Measurements from ENCODE around the gene CTNNA3. TPM values are rescaled to one million over a fixed set of nuclear protein-coding genes. Genes with fewer than 3 reads are reported as not detected.

The CTNNA3 gene
- total and polyA plus RNA-seq, 2 donors (not counting 3 experiments of a cell fraction or from before 2014, with no cell fraction given) = not detected

- dilution Hi-C loops (cut with MboI; ENCODE audit: extremely low pct_ligation_motif_present, low sequenced_read_pairs) = no loop called here
- ChIA-PET POLR2A (no interaction called here), CTCF (no interaction called here)
- no peak overlapping the region for H3K4me3 ChIP-seq (replicated peaks in 1 of 3; ENCODE audit: insufficient read depth in 1 of 3, low read depth in 1 of 3, low read length in 3 of 3)
- no peak overlapping the region for H3K9ac ChIP-seq (replicated peaks; ENCODE audit: extremely low read depth, insufficient read depth, low read length)
- TF ChIP-seq POLR2AphosphoS5 (IDR thresholded peaks at IDR 0.05; ENCODE audit: insufficient read depth, low read depth, low read length) (no peak), MAX (IDR thresholded peaks at IDR 0.05; ENCODE audit: insufficient read depth, insufficient read length) (no peak), FOS (IDR thresholded peaks at IDR 0.05; ENCODE audit: borderline replicate concordance, insufficient read depth, low read length) (no peak), EZH2 (IDR thresholded peaks at IDR 0.05; ENCODE audit: borderline replicate concordance, low read depth, low read length, severe bottlenecking) (no peak), MYC (IDR thresholded peaks at IDR 0.05; ENCODE audit: low read depth, low read length) (no peak), CTCF (IDR thresholded peaks at IDR 0.05; ENCODE audit: extremely low read depth in 1 of 2, insufficient read depth in 1 of 2, low read depth in 1 of 2, low read length in 2 of 2) (no peak), GATA2 (IDR thresholded peaks at IDR 0.05; ENCODE audit: insufficient read depth, insufficient read length, low read depth, low read length) (no peak), POLR2A (IDR thresholded peaks at IDR 0.05; ENCODE audit: low read depth, low read length) (no peak), JUN (IDR thresholded peaks at IDR 0.05; ENCODE audit: borderline replicate concordance, insufficient read depth, insufficient read length, low read depth) (no peak)
- no peaks in the 10 kb centered on the region for H3K9me1 ChIP-seq (replicated peaks; ENCODE audit: control insufficient read depth, extremely low read depth, insufficient read depth, low read length)
- no peak overlapping the region for H3K27ac ChIP-seq (ENCODE audit: insufficient read depth, low read depth, low read length)
- BruUV-seq (replicated peaks) = no TSS peak
- H3K27me3 ChIP-seq (ENCODE audit: control insufficient read depth in 2 of 2, insufficient read depth in 2 of 2, low read length in 2 of 2) = no peaks in the 10 kb centered on the region
- no peaks in the 10 kb centered on the region for H3K9me3 ChIP-seq (replicated peaks; ENCODE audit: control insufficient read depth, insufficient read depth, low read length)
- DNase-seq (ENCODE audit: low read depth, low spot score) (no peak), FAIRE-seq (no peak)
- no peaks in the 10 kb centered on the region for H3K79me2 ChIP-seq (ENCODE audit: control insufficient read depth, insufficient read depth, low read length)
- intact Hi-C loops (cut with micrococcal nuclease) = no loop called here
- H3K4me1 ChIP-seq (ENCODE audit: control insufficient read depth, extremely low read depth, insufficient read depth, low read length) = no peaks in the 10 kb centered on the region
- H2AFZ ChIP-seq (ENCODE audit: low read depth, low read length) = no peak overlapping the region
- H3K36me3 ChIP-seq (ENCODE audit: control insufficient read depth in 2 of 2, extremely low read depth in 1 of 2, insufficient read depth in 2 of 2, low read length in 2 of 2) = no peaks in the 10 kb centered on the region
- H4K20me1 ChIP-seq (replicated peaks; ENCODE audit: control insufficient read depth, extremely low read depth, insufficient read depth, low read length) = no peaks in the 10 kb centered on the region
- H3K4me2 ChIP-seq (ENCODE audit: insufficient read depth, low read length) = no peak overlapping the region
Observed at GRCh38 chr10:66098595-66099480, 1597.2 kb downstream of the CTNNA3 start.
